Measurements from ENCODE around the gene MANSC4.

Gene MANSC4

DNA sequence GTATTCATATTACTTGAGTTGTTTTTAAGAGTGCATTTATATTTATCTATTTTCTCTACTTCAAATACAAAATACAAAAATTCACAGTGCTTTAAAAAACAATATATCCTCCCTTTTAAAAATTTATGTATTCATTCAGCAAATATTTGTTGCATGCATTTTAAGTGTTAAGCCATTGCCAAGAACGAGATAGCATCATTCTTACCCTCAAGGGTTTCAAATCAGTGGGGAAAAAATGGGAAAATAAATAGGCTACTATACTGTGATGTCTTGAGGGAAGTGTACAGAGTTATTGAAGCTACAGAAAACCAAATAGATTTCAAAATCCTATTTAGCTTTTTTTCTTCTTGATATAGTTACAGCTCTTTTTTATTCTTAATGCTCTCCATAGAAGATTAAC, 46.2 kb downstream of the MANSC4 start:
- peaks cover 18% of the 10 kb centered on the region for H3K4me1 ChIP-seq (ENCODE audit: low read depth, poor library complexity, severe bottlenecking)
- no peaks in the 10 kb centered on the region; the same call in 1 of the 2 replicates for H3K79me2 ChIP-seq (ENCODE audit: insufficient read depth, low read depth)
- H3K36me3 ChIP-seq (ENCODE audit: insufficient read depth) = no peaks in the 10 kb centered on the region; the same call in 1 of the 2 replicates
- H3K27ac ChIP-seq = no peak overlapping the region
- H3K4me2 ChIP-seq = no peak overlapping the region
- H4K20me1 ChIP-seq (ENCODE audit: insufficient read depth) = no peaks in the 10 kb centered on the region
- H3K4me3 ChIP-seq (IDR thresholded peaks at IDR 0.05; ENCODE audit: insufficient read depth, low read depth, low read length) = no peak overlapping the region
- no peaks in the 10 kb centered on the region for H3K27me3 ChIP-seq (ENCODE audit: insufficient read depth, low read depth)
- no peak overlapping the region for H2AFZ ChIP-seq (ENCODE audit: low read depth)
- TF ChIP-seq, protein P1, sequence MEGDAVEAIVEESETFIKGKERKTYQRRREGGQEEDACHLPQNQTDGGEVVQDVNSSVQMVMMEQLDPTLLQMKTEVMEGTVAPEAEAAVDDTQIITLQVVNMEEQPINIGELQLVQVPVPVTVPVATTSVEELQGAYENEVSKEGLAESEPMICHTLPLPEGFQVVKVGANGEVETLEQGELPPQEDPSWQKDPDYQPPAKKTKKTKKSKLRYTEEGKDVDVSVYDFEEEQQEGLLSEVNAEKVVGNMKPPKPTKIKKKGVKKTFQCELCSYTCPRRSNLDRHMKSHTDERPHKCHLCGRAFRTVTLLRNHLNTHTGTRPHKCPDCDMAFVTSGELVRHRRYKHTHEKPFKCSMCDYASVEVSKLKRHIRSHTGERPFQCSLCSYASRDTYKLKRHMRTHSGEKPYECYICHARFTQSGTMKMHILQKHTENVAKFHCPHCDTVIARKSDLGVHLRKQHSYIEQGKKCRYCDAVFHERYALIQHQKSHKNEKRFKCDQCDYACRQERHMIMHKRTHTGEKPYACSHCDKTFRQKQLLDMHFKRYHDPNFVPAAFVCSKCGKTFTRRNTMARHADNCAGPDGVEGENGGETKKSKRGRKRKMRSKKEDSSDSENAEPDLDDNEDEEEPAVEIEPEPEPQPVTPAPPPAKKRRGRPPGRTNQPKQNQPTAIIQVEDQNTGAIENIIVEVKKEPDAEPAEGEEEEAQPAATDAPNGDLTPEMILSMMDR (conservative IDR thresholded peaks at IDR 0.05; ENCODE audit: low read depth, low read length) = no peak
- H3K9ac ChIP-seq = no peak overlapping the region

DNA sequence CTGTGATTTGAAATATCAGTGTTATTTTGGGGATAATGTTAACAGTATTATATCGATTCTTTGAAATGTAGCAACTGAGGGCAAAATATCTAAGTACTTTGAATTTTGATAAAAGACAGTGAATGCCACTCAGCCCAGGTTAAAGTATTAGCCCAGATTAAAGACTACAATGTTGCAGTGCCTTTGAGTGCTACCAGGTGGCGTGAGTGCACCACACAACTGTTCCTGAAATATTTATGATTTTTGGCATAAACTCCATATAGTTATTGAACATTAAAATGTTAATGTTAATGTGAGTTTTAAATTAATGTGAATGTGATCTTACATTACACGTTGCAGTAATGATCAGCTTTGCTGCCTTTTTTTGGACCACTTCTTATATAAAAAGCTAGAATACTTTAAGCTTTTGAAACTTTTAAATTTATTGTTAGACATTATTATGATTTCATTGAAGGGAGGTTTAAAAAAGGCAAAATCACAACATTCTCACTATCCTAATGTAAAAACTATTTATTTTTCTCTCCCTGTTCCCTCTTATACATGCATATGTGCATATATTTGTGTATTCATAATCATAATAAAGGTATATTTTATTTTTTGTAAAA, 46.9 kb downstream of the MANSC4 start:
- H3K4me1 ChIP-seq (ENCODE audit: low read depth, poor library complexity, severe bottlenecking) = peaks cover 11% of the 10 kb centered on the region
- H3K27ac ChIP-seq = no peak overlapping the region
- H3K9ac ChIP-seq = no peak overlapping the region
- H3K4me2 ChIP-seq = no peak overlapping the region
- no peaks in the 10 kb centered on the region for H3K27me3 ChIP-seq (ENCODE audit: insufficient read depth, low read depth)
- H3K4me3 ChIP-seq (IDR thresholded peaks at IDR 0.05; ENCODE audit: insufficient read depth, low read depth, low read length) = no peak overlapping the region
- TF ChIP-seq, protein P1 (conservative IDR thresholded peaks at IDR 0.05; ENCODE audit: low read depth, low read length) = peak; percentile 88
- H2AFZ ChIP-seq (ENCODE audit: low read depth) = no peak overlapping the region
- H4K20me1 ChIP-seq (ENCODE audit: insufficient read depth) = no peaks in the 10 kb centered on the region
- H3K36me3 ChIP-seq (ENCODE audit: insufficient read depth) = no peaks in the 10 kb centered on the region; the same call in 1 of the 2 replicates
- no peaks in the 10 kb centered on the region; the same call in 1 of the 2 replicates for H3K79me2 ChIP-seq (ENCODE audit: insufficient read depth, low read depth)

DNA sequence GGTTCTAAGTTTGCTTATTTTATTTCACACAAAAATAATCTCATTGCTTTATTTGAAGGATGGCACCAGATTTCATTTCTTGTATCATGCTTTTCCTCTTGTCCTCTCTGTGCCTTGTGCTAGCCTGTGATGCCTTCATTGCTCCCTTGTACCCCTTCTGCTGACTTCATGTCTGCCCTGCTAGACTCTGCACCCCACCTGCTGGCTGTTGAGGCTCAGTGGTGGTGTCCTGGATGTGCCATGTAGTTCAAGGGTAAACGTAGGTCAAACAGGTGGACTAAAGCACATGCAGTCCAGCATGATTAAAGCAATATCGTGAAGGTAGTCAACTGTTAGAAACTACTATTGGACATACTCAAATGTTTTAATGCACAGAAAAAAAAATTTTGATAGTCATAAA, 47.8 kb downstream of the MANSC4 start:
- Histone ChIP-seq H3K9ac (no peak overlapping the region), H3K4me2 (no peak overlapping the region), H3K27ac (peak overlapping the region; percentile 45; the same call in 1 of the 2 replicates), H3K4me3 (IDR thresholded peaks at IDR 0.05; ENCODE audit: insufficient read depth, low read depth, low read length) (no peak overlapping the region), H4K20me1 (ENCODE audit: insufficient read depth) (no peaks in the 10 kb centered on the region), H3K36me3 (ENCODE audit: insufficient read depth) (no peaks in the 10 kb centered on the region; the same call in 1 of the 2 replicates), H3K27me3 (ENCODE audit: insufficient read depth, low read depth) (no peaks in the 10 kb centered on the region), H2AFZ (ENCODE audit: low read depth) (no peak overlapping the region), H3K4me1 (ENCODE audit: low read depth, poor library complexity, severe bottlenecking) (peaks cover 8% of the 10 kb centered on the region), H3K79me2 (ENCODE audit: insufficient read depth, low read depth) (no peaks in the 10 kb centered on the region; the same call in 1 of the 2 replicates)
- TF ChIP-seq, protein P1 (conservative IDR thresholded peaks at IDR 0.05; ENCODE audit: low read depth, low read length) = no peak; the same call in 1 of the 2 replicates

DNA sequence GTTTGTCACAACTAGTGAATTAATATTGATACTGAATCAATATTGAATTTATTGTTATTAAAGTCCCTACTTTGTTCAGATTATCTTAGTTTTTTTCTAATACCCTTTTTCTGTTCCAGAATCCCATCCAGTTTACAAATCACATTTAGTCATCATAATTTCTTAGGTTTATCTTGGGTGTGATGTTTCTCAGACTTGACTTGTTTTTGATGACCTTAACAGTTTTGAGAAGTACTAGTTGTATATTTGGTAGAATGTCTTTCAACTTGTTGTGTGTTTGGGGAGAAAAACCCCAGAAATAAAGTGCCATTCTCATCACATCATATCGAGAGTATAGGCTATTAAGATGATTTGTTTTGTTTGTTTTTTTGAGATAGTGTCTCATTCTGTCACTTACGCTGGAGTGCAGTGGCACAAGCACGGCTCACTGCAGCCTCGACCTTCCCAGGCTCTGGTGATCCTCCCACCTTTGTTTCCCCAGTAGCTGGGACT, 49.9 kb downstream of the MANSC4 start:
- Histone ChIP-seq H4K20me1 (ENCODE audit: insufficient read depth) (no peaks in the 10 kb centered on the region), H3K36me3 (ENCODE audit: insufficient read depth) (no peaks in the 10 kb centered on the region; the same call in 1 of the 2 replicates), H3K27me3 (ENCODE audit: insufficient read depth, low read depth) (no peaks in the 10 kb centered on the region), H3K79me2 (ENCODE audit: insufficient read depth, low read depth) (no peaks in the 10 kb centered on the region; the same call in 1 of the 2 replicates), H2AFZ (ENCODE audit: low read depth) (no peak overlapping the region), H3K4me3 (IDR thresholded peaks at IDR 0.05; ENCODE audit: insufficient read depth, low read depth, low read length) (no peak overlapping the region), H3K4me2 (no peak overlapping the region), H3K9ac (no peak overlapping the region), H3K27ac (no peak overlapping the region), H3K4me1 (ENCODE audit: low read depth, poor library complexity, severe bottlenecking) (peaks cover 8% of the 10 kb centered on the region)
- TF ChIP-seq, protein P1 (conservative IDR thresholded peaks at IDR 0.05; ENCODE audit: low read depth, low read length) = no peak
